ENCODE data around the gene AGMO.

- TF ChIP-seq CTCF (conservative IDR thresholded peaks at IDR 0.05 in 1 of 2, IDR thresholded peaks at IDR 0.05 in 1 of 2; ENCODE audit: extremely low read depth in 1 of 2, insufficient read depth in 1 of 2, low read depth in 1 of 2, low read length in 2 of 2) (no peak), EZH2 (IDR thresholded peaks at IDR 0.05; ENCODE audit: borderline replicate concordance, low read length) (no peak)
Measured at GRCh38 chr7:15234431-15234830, 327.4 kb downstream of the AGMO start.
